Liver (tissue), 3 donors: ENCODE measurements around the gene FGR.
"Not testable (repeated sequence)": the region's sequence is repeated elsewhere in the genome, so short reads cannot be mapped to it uniquely, and the experiment has no call there.

Experiments
- EGR1 ChIP-seq, 2 donors: IDR thresholded peaks; 2 replicates each; pipeline ENCODE4 v1.6.1; 2016 to 2018; ENCODE audit warnings: antibody characterized with exemption in 2 of 2, low read depth in 2 of 2
- JUND ChIP-seq, 2 donors: IDR thresholded peaks; 2 replicates each; pipeline ENCODE4 v1.6.1; 2016; ENCODE audit warnings: antibody characterized with exemption in 2 of 2
- RAD21 ChIP-seq, 2 donors: IDR thresholded peaks; 2 replicates each; pipeline ENCODE4 v1.6.1; 2016; ENCODE audit warnings: antibody characterized with exemption in 2 of 2, mild to moderate bottlenecking in 2 of 2
- SP1 ChIP-seq: IDR thresholded peaks from 2 replicates; pipeline ENCODE4 v1.6.1; 2018; ENCODE audit warnings: antibody characterized with exemption, mild to moderate bottlenecking
- YY1 ChIP-seq: IDR thresholded peaks from 2 replicates; pipeline ENCODE4 v1.6.1; 2016; ENCODE audit warnings: antibody characterized with exemption, mild to moderate bottlenecking
- TF ChIP-seq, protein P1 (sequence below): fragments of 150-350 bp; IDR thresholded peaks from 2 replicates; pipeline ENCODE4 v1.5.1; 2017; ENCODE audit warnings: improper control_type of control experiment, low read depth, low read length; ENCODE audit not compliant: missing input control
- TF ChIP-seq, protein P2 (sequence below): IDR thresholded peaks from 2 replicates; pipeline ENCODE4 v1.6.1; 2016; ENCODE audit warnings: antibody characterized with exemption
- TF ChIP-seq, protein P3 (sequence below): IDR thresholded peaks from 2 replicates; pipeline ENCODE4 v1.6.1; 2016; ENCODE audit warnings: antibody characterized with exemption, mild to moderate bottlenecking
- TF ChIP-seq, protein P4 (sequence below): IDR thresholded peaks from 2 replicates; pipeline ENCODE4 v1.6.1; 2016; ENCODE audit warnings: antibody characterized with exemption
- TF ChIP-seq, protein P5 (sequence below): IDR thresholded peaks from 2 replicates; pipeline ENCODE4 v1.6.1; 2016; ENCODE audit warnings: antibody characterized with exemption
- donor health status: healthy.
- donor health status: healthy.

DNA sequence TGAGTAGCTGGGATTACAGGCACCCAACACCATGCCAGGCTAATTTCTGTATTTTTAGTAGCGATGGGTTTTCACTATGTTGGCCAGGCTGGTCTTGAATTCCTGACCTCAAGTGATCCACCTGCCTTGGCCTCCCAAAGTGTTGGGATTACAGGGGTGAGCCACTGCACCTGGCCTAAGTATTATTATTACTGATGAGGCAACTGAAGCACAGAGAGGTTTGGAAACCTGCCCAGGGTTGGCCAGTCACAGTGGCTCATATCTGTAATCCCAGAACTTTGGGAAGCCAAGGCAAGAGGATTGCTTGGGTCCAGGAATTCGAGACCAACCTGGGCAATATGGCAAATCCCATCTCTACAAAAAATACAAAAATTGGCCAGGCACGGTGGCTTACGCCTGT lies 7.3 kb downstream of the FGR start:
- TF ChIP-seq, protein P1, sequence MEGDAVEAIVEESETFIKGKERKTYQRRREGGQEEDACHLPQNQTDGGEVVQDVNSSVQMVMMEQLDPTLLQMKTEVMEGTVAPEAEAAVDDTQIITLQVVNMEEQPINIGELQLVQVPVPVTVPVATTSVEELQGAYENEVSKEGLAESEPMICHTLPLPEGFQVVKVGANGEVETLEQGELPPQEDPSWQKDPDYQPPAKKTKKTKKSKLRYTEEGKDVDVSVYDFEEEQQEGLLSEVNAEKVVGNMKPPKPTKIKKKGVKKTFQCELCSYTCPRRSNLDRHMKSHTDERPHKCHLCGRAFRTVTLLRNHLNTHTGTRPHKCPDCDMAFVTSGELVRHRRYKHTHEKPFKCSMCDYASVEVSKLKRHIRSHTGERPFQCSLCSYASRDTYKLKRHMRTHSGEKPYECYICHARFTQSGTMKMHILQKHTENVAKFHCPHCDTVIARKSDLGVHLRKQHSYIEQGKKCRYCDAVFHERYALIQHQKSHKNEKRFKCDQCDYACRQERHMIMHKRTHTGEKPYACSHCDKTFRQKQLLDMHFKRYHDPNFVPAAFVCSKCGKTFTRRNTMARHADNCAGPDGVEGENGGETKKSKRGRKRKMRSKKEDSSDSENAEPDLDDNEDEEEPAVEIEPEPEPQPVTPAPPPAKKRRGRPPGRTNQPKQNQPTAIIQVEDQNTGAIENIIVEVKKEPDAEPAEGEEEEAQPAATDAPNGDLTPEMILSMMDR, result not testable (repeated sequence)
- TF ChIP-seq SP1; JUND (IDR thresholded peaks at IDR 0.05); EGR1 (IDR thresholded peaks at IDR 0.05; ENCODE audit: low read depth in 2 of 2); YY1; RAD21 (IDR thresholded peaks at IDR 0.05): not testable (repeated sequence)
- TF ChIP-seq, protein P2, sequence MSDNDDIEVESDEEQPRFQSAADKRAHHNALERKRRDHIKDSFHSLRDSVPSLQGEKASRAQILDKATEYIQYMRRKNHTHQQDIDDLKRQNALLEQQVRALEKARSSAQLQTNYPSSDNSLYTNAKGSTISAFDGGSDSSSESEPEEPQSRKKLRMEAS, result not testable (repeated sequence)
- TF ChIP-seq, protein P3, sequence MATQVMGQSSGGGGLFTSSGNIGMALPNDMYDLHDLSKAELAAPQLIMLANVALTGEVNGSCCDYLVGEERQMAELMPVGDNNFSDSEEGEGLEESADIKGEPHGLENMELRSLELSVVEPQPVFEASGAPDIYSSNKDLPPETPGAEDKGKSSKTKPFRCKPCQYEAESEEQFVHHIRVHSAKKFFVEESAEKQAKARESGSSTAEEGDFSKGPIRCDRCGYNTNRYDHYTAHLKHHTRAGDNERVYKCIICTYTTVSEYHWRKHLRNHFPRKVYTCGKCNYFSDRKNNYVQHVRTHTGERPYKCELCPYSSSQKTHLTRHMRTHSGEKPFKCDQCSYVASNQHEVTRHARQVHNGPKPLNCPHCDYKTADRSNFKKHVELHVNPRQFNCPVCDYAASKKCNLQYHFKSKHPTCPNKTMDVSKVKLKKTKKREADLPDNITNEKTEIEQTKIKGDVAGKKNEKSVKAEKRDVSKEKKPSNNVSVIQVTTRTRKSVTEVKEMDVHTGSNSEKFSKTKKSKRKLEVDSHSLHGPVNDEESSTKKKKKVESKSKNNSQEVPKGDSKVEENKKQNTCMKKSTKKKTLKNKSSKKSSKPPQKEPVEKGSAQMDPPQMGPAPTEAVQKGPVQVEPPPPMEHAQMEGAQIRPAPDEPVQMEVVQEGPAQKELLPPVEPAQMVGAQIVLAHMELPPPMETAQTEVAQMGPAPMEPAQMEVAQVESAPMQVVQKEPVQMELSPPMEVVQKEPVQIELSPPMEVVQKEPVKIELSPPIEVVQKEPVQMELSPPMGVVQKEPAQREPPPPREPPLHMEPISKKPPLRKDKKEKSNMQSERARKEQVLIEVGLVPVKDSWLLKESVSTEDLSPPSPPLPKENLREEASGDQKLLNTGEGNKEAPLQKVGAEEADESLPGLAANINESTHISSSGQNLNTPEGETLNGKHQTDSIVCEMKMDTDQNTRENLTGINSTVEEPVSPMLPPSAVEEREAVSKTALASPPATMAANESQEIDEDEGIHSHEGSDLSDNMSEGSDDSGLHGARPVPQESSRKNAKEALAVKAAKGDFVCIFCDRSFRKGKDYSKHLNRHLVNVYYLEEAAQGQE, result not testable (repeated sequence)
- TF ChIP-seq, protein P4, sequence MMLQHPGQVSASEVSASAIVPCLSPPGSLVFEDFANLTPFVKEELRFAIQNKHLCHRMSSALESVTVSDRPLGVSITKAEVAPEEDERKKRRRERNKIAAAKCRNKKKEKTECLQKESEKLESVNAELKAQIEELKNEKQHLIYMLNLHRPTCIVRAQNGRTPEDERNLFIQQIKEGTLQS, result not testable (repeated sequence)
- TF ChIP-seq, protein P5, sequence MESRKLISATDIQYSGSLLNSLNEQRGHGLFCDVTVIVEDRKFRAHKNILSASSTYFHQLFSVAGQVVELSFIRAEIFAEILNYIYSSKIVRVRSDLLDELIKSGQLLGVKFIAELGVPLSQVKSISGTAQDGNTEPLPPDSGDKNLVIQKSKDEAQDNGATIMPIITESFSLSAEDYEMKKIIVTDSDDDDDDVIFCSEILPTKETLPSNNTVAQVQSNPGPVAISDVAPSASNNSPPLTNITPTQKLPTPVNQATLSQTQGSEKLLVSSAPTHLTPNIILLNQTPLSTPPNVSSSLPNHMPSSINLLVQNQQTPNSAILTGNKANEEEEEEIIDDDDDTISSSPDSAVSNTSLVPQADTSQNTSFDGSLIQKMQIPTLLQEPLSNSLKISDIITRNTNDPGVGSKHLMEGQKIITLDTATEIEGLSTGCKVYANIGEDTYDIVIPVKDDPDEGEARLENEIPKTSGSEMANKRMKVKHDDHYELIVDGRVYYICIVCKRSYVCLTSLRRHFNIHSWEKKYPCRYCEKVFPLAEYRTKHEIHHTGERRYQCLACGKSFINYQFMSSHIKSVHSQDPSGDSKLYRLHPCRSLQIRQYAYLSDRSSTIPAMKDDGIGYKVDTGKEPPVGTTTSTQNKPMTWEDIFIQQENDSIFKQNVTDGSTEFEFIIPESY, result not testable (repeated sequence)
